Neural crest cell (in vitro differentiated cells): ENCODE data around the gene CUBN. TPM values are rescaled to one million over a fixed set of nuclear protein-coding genes. Genes with fewer than 3 reads are reported as not detected.

ENCODE experiments used
- DNase-seq: peaks from one replicate; pipeline ENCODE4 v3.0.0; 2021; ENCODE audit warnings: low read depth, mixed read lengths, low spot score
- H3K27ac Mint-ChIP-seq: one replicate; pipeline ENCODE4 v1.8.0; 2021; ENCODE audit warnings: mild to moderate bottlenecking, mixed read lengths; ENCODE audit not compliant: unreplicated experiment
- H3K27me3 Mint-ChIP-seq: 2 replicates; pipeline ENCODE4 v1.8.0; 2021; ENCODE audit warnings: low read depth, mild to moderate bottlenecking, mixed read lengths
- H3K36me3 Mint-ChIP-seq: 2 replicates; pipeline ENCODE4 v1.8.0; 2021; ENCODE audit warnings: low read depth, mild to moderate bottlenecking, mixed read lengths
- H3K4me1 Mint-ChIP-seq: 2 replicates; pipeline ENCODE4 v1.8.0; 2021; ENCODE audit warnings: mixed read lengths
- H3K4me3 Mint-ChIP-seq: one replicate; pipeline ENCODE4 v1.8.0; 2021; ENCODE audit warnings: mild to moderate bottlenecking, mixed read lengths
- H3K9me3 Mint-ChIP-seq: 2 replicates; pipeline ENCODE4 v1.8.0; 2021; ENCODE audit warnings: mixed read lengths
- total RNA-seq: library from RNA; stranded (reverse); gene quantifications from 2 replicates; pipeline ENCODE4 v1.2.1, GENCODE V29; 2021
- TF ChIP-seq, protein P1 (sequence below): fragments of 200-600 bp; sonication (generic); conservative IDR thresholded peaks from 2 replicates; pipeline ENCODE4 v1.5.0; 2021; ENCODE audit warnings: antibody characterized with exemption, mild to moderate bottlenecking

Gene CUBN
- total RNA-seq, 1 donor from 2014 or later, result 2.2 TPM

DNA sequence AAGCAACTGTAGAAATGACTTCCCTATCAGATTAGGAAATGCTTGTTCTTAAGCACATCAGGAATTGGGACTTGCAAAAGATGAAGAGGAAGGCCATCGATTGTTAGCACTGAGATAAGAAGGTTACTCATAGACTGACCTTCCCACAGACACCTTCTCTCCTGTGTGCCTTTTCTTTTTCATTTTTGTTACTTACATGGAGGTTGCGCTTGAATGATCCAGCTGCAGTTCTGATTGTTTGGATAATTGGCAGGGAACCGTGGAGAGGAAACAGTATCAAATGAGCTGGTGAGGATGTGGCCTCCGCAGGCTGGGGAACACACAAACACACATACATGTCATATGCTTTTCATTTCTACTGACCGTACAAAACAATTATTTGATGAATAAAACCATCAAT is 177.5 kb downstream of the CUBN start:
- Mint-ChIP-seq H3K9me3 (no peaks in the 10 kb centered on the region), H3K4me3 (no peak overlapping the region), H3K4me1 (peaks cover 67% of the 10 kb centered on the region), H3K27ac (peak overlapping the region; percentile 98), H3K27me3 (no peaks in the 10 kb centered on the region), H3K36me3 (no peaks in the 10 kb centered on the region)
- no peak for DNase-seq
- TF ChIP-seq, protein P1, sequence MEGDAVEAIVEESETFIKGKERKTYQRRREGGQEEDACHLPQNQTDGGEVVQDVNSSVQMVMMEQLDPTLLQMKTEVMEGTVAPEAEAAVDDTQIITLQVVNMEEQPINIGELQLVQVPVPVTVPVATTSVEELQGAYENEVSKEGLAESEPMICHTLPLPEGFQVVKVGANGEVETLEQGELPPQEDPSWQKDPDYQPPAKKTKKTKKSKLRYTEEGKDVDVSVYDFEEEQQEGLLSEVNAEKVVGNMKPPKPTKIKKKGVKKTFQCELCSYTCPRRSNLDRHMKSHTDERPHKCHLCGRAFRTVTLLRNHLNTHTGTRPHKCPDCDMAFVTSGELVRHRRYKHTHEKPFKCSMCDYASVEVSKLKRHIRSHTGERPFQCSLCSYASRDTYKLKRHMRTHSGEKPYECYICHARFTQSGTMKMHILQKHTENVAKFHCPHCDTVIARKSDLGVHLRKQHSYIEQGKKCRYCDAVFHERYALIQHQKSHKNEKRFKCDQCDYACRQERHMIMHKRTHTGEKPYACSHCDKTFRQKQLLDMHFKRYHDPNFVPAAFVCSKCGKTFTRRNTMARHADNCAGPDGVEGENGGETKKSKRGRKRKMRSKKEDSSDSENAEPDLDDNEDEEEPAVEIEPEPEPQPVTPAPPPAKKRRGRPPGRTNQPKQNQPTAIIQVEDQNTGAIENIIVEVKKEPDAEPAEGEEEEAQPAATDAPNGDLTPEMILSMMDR, result no peak

DNA sequence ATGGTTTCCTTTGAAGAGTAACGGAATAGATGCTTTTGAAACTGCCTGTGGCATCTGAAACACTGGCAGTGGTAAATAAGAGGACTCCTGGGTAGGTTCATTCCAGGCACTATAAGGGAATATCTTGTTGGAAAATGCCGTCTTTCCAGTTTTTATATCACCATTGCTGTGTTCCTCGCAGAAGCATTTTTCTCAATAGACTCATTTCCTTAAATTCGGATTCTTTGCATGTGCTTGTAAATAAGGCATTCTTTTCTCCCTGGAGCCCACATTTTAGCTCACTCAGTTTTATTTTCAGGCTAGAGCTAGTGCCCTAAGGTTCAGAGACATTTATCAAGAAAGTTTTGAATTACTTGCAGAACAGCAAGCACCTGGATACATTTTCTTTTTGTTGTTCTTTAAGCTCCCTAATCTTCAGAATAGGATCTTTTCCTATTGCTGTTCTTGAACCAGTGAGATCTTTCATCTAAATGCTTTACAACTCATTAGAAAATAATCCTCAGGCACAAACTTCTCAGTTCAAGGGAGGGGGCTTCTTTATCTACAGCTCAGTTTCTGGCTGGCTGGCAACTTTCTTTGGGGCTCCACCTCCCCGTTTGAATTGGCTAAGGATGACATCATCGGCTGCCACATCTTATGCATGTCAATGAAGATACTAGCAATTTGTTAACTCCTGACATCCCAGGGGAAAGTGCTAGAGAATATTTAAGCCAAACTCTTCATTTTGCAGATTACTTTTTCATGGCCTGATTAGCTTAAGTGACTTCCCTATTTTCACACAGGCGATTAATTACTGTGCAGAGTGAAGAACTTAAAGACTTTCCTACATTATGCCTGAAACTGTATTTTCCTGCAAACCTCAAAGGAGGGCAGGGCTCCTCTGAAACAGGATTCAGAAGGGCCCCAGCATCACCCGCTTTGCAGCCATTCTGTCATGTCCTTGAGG is 178.7 kb downstream of the CUBN start:
- peak; percentile 52 for DNase-seq
- TF ChIP-seq, protein P1, result no peak
- no peaks in the 10 kb centered on the region for H3K27me3 Mint-ChIP-seq
- H3K27ac Mint-ChIP-seq, result peak overlapping the region; percentile 91
- peaks cover 72% of the 10 kb centered on the region for H3K4me1 Mint-ChIP-seq
- H3K36me3 Mint-ChIP-seq, result no peaks in the 10 kb centered on the region
- no peaks in the 10 kb centered on the region for H3K9me3 Mint-ChIP-seq
- peak overlapping the region; percentile 70 for H3K4me3 Mint-ChIP-seq

DNA sequence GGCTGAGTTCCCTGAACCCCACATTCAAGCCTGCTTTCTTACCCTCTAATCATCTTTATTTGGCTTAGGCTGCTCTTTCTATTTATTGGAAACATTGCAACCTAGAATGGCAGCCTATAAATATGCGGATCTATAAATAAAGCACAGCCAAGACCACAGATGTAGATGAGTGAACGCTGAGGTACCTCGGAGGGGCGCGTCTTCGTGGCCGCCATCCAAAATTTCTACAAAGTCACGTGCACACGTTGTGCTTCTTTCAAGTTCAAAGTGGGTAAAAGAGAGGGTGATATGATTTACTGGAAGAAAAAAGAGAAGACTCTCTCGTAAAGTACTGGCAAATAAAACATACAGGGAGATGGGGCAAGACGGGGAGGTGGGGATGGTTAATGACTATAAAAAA is 179.8 kb downstream of the CUBN start:
- H3K9me3 Mint-ChIP-seq, result no peaks in the 10 kb centered on the region
- H3K36me3 Mint-ChIP-seq, result no peaks in the 10 kb centered on the region
- TF ChIP-seq, protein P1, result no peak
- H3K4me1 Mint-ChIP-seq, result peaks cover 69% of the 10 kb centered on the region
- H3K4me3 Mint-ChIP-seq, result no peak overlapping the region
- H3K27ac Mint-ChIP-seq, result no peak overlapping the region
- no peak for DNase-seq
- H3K27me3 Mint-ChIP-seq, result no peaks in the 10 kb centered on the region

DNA sequence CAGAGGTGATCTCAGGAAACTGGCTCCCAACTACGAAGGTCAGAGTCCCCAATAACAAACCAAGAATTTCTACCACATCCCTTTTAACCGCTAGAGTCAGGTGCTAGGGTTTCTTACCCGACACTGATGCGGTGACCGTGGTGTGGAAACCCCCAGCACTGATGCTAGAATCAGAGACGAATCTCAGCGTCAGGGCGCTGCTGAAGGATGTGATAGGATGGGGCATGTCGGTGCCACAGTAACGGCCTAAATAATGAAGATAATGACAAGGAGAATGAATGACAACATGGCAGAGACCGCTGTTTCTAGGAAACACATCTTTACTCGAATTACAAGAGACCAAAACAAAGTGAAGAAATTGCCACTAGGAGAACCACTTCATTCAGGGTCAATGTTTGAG is 181.2 kb downstream of the CUBN start:
- H3K9me3 Mint-ChIP-seq, result no peaks in the 10 kb centered on the region
- H3K4me1 Mint-ChIP-seq, result peaks cover 64% of the 10 kb centered on the region
- H3K4me3 Mint-ChIP-seq, result no peak overlapping the region
- no peaks in the 10 kb centered on the region for H3K27me3 Mint-ChIP-seq
- H3K27ac Mint-ChIP-seq, result no peak overlapping the region
- H3K36me3 Mint-ChIP-seq, result no peaks in the 10 kb centered on the region
- TF ChIP-seq, protein P1, result no peak
- no peak for DNase-seq

DNA sequence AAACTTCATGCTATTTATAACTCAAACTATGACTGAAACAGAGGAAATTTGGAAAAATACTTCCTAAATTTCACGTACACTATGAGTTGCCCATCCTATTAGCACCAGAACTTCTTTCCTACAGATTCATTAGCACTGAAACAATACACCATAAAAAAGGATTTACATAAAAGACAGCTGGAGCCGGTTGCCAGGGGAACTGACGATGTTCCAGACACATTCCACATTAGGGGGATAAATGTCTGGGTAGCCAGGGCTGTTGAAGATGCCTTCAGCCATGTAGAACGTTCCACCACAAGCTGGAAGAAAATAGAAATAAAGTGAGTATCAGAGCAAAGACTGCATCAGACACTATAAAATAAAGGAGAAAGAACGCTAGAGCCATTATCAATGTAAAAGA is 182.5 kb downstream of the CUBN start:
- Mint-ChIP-seq H3K27ac (no peak overlapping the region), H3K4me1 (peaks cover 51% of the 10 kb centered on the region)

More for the DNA sequence above, 182.5 kb downstream of the CUBN start:
- no peaks in the 10 kb centered on the region for H3K27me3 Mint-ChIP-seq
- no peak overlapping the region for H3K4me3 Mint-ChIP-seq
- TF ChIP-seq, protein P1, result no peak
- no peaks in the 10 kb centered on the region for H3K9me3 Mint-ChIP-seq
- no peak for DNase-seq
- no peaks in the 10 kb centered on the region for H3K36me3 Mint-ChIP-seq
